WERI-Rb-1 (cell line): ENCODE results near the gene DENR.

Source experiments
- DNase-seq: peaks from one replicate; pipeline ENCODE4 v3.0.0-alpha.2; 2020
- H3K27ac ChIP-seq: fragments of 250-450 bp; sonication (Bioruptor Pico); 2 replicates; pipeline ENCODE4 v1.5.1; 2020; ENCODE audit warnings: mild to moderate bottlenecking, moderate library complexity
- H3K27me3 ChIP-seq: fragments of 250-450 bp; sonication (Bioruptor Pico); 2 replicates; pipeline ENCODE4 v1.5.1; 2021; ENCODE audit warnings: mild to moderate bottlenecking, low read depth, moderate library complexity; ENCODE audit not compliant: insufficient read depth, severe bottlenecking
- H3K36me3 ChIP-seq: fragments of 250-450 bp; sonication (Bioruptor Pico); 2 replicates; pipeline ENCODE4 v1.5.1; 2020; ENCODE audit warnings: mild to moderate bottlenecking, moderate library complexity
- H3K4me3 ChIP-seq: 2 replicates; pipeline ENCODE4 v1.5.1; 2011; ENCODE audit warnings: low read depth, mild to moderate bottlenecking, control low read depth, low read length
- H3K9me3 ChIP-seq: fragments of 250-450 bp; sonication (Bioruptor Pico); 2 replicates; pipeline ENCODE4 v1.5.1; 2021; ENCODE audit warnings: mild to moderate bottlenecking, moderate library complexity; ENCODE audit not compliant: severe bottlenecking
- TF ChIP-seq, protein P1 (sequence below): IDR thresholded peaks from 2 replicates; pipeline ENCODE4 v1.5.1; 2011; ENCODE audit warnings: low read depth, mild to moderate bottlenecking, control low read depth, inconsistent platforms, low read length

The DENR gene

DNA sequence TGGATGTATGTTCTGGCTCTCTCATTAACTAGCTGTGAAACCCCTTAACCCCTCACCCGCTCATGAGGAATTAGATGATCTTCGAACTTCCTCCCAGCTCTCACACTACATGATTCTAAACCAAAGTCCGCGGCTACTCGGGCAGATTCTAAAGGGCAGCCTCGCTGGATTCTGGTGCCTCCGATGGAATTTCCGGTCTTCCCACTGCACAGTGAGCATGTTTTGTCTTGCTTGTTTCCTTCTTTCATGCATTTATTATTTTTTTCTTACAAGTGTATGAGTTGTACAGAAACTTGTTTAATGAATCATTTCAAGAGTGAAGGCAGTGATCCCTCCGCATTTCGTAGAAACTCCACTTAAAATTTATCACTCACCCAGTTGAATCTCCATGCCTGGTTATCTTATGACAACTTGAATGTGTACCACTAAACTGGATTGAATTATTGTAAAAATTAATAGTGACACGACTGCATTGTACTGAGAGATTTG is 31.5 kb upstream of the DENR start:
- no peaks in the 10 kb centered on the region for H3K36me3 ChIP-seq
- TF ChIP-seq, protein P1, sequence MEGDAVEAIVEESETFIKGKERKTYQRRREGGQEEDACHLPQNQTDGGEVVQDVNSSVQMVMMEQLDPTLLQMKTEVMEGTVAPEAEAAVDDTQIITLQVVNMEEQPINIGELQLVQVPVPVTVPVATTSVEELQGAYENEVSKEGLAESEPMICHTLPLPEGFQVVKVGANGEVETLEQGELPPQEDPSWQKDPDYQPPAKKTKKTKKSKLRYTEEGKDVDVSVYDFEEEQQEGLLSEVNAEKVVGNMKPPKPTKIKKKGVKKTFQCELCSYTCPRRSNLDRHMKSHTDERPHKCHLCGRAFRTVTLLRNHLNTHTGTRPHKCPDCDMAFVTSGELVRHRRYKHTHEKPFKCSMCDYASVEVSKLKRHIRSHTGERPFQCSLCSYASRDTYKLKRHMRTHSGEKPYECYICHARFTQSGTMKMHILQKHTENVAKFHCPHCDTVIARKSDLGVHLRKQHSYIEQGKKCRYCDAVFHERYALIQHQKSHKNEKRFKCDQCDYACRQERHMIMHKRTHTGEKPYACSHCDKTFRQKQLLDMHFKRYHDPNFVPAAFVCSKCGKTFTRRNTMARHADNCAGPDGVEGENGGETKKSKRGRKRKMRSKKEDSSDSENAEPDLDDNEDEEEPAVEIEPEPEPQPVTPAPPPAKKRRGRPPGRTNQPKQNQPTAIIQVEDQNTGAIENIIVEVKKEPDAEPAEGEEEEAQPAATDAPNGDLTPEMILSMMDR, result no peak
- H3K4me3 ChIP-seq, result no peak overlapping the region
- H3K27ac ChIP-seq, result no peak overlapping the region
- H3K27me3 ChIP-seq, result no peaks in the 10 kb centered on the region
- H3K9me3 ChIP-seq, result no peaks in the 10 kb centered on the region
- no peak for DNase-seq

DNA sequence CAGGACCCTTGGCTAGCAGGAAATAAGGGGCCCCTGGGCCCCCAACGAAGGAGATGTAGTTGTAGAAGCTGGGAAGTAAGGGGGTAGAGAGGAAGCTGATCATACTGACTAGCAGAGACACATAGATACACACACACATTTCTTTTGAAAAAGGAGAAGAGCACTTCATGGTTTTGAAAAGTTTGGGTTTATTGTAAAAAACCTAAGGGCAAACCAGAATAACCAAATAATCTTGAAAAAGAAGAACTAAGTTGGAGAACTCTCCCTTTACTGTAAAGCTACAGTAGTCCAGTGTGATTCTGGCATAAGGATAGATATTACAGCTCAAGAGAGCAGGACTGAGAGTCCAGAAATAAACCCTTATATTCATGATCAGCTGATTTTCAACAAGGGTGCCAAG is 30.2 kb upstream of the DENR start:
- TF ChIP-seq, protein P1, result no peak
- H3K36me3 ChIP-seq, result no peaks in the 10 kb centered on the region
- H3K4me3 ChIP-seq, result no peak overlapping the region
- H3K27me3 ChIP-seq, result no peaks in the 10 kb centered on the region
- no peak for DNase-seq
- no peak overlapping the region for H3K27ac ChIP-seq
- no peaks in the 10 kb centered on the region for H3K9me3 ChIP-seq

DNA sequence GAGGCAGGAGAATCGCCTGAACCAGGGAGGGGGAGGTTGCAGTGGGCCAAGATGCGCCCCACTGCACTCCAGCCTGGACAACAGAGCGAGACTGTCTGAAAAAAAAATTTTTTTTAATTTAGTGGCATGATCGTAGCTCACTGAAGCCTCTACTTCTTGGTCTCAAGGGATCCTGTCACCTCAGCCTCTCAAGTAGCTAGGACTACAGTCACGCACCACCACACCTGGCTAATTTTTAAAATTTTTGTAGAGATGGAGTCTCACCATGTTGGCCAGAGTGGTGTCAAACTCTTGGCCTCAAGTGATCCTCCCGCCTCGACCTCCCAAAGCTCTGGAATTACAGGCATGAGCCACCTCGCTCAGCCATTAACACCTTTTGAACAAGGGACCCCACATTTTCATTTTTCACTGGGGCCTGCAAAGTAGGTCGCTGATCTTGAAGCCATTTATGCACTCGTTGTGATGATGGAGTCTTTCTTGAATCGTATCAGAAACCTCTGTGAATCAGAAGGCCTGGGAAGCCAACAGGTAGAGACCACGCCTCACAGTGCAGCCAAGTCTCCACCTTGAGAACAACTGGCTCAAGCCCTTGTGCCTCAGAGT is 27.9 kb upstream of the DENR start:
- no peaks in the 10 kb centered on the region for H3K36me3 ChIP-seq
- H3K27me3 ChIP-seq, result no peaks in the 10 kb centered on the region
- no peaks in the 10 kb centered on the region for H3K9me3 ChIP-seq
- TF ChIP-seq, protein P1, result no peak
- DNase-seq, result no peak
- no peak overlapping the region for H3K4me3 ChIP-seq
- H3K27ac ChIP-seq, result no peak overlapping the region

DNA sequence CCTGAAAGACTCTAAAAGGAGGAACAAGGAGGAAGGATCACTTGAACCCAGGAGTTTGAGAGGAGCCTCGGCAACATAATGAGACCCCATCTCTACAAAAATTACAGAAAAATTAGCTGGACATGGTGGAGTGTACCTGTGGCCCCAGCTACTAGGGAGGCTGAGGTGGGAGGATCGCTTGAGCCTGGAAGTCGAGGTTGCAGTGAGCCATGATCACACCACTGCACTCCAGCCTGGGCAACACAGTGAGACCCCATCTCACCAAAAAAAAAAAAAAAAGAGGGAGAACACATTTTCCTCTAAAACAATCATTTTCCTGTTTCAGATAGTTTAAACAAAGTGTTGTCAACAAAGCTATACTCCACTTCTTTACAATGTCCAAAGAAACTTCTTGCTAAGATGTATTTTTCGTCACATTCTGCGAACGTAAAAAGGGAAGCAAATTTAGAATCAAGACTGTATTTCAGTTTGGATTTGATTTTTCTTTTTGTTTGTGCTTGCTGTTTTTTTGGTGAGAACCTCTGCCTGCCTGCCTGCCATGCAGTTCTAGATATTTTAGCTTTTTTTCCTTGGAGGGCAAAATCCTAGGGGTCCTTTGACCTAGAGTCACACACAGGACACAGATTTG is 27.1 kb upstream of the DENR start:
- no peaks in the 10 kb centered on the region for H3K27me3 ChIP-seq
- H3K27ac ChIP-seq, result no peak overlapping the region
- H3K36me3 ChIP-seq, result no peaks in the 10 kb centered on the region
- TF ChIP-seq, protein P1, result no peak
- no peaks in the 10 kb centered on the region for H3K9me3 ChIP-seq
- no peak for DNase-seq
- no peak overlapping the region for H3K4me3 ChIP-seq

DNA sequence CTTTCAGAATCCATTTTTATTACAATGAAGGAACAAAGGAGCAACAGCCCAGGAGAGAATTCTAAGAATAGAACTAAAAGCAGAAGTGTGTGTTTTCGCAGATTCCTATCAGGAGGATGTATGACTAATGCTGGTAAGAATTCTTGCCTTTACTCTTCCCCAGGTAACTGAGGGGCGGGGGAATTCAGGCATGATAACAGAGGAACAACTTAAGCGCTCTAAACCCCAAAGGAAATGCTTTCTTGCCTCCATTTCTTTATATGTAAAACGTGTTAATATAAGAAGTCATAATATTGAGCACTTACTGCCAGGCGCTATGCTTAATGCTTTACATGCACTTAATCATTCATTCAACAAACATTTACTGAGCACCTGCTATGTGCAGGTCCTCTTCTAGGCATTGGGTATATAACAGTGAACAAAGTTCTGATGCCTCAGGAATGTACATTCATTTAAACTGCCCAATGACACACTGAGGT is 26.5 kb upstream of the DENR start:
- Histone ChIP-seq H3K27me3 (no peaks in the 10 kb centered on the region), H3K27ac (no peak overlapping the region), H3K36me3 (no peaks in the 10 kb centered on the region), H3K4me3 (no peak overlapping the region), H3K9me3 (no peaks in the 10 kb centered on the region)
- TF ChIP-seq, protein P1, result no peak
- DNase-seq, result no peak
